ENCODE measurements around the gene FAM219B.
A peak's percentile ranks its signal among the peaks of the same experiment; 100 is the strongest.
"Not testable (repeated sequence)": the region's sequence is repeated elsewhere in the genome, so short reads cannot be mapped to it uniquely, and the experiment has no call there.

FAM219B gene

DNA sequence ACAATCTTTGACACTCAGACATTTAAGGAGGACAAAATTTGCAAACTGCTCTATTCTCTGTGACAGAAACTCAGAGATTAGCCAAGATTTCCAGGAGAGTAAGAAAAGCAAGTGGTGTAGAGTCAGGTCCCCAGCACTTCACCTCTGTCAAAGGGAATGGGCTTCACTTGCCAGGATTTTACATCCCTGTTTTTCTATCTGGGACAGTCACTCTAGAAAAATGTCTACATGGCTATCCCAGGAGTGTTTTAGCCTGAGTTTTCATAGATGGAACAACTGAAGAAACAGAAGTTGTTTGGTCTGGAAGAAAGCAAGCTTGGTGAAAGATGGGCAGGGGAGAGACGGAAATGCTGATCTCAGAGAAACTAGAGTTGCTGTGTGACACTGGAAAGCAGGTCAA lies 3.0 kb downstream of the FAM219B start:
- Histone ChIP-seq H3K36me3 (ENCODE audit: control insufficient read depth in 2 of 2, insufficient read depth in 2 of 2, low read length in 2 of 2) (peaks cover 45 to 52% of the 10 kb centered on the region in 2 donors), H3K4me1 (ENCODE audit: control insufficient read depth, insufficient read depth, low read length) (peaks cover 25% of the 10 kb centered on the region), H3K9ac (ENCODE audit: low read length in 2 of 2) (no peak overlapping the region)

GRCh38 chr15:74902295-74903075 lies 4.2 kb downstream of the FAM219B start:
- H3K9me3 ChIP-seq (ENCODE audit: control insufficient read depth in 2 of 2, low read length in 2 of 2) = no peaks in the 10 kb centered on the region
- H3K36me3 ChIP-seq (ENCODE audit: control insufficient read depth in 2 of 2, insufficient read depth in 2 of 2, low read length in 2 of 2) = peaks cover 45 to 56% of the 10 kb centered on the region in 2 donors
- H3K27me3 ChIP-seq (ENCODE audit: control insufficient read depth in 1 of 2, insufficient read depth in 2 of 2, low read length in 2 of 2) = no peaks in the 10 kb centered on the region
- H3K27ac ChIP-seq (ENCODE audit: low read length) = no peak overlapping the region
- peak overlapping the region in 1 of 2 donors; percentile 42 for H3K9ac ChIP-seq (ENCODE audit: low read length in 2 of 2)
- H3K4me3 ChIP-seq (ENCODE audit: low read length in 2 of 2) = no peak overlapping the region
- peaks cover 24% of the 10 kb centered on the region for H3K4me1 ChIP-seq (ENCODE audit: control insufficient read depth, insufficient read depth, low read length)

More for the DNA sequence above, 3.0 kb downstream of the FAM219B start:
- H3K27me3 ChIP-seq (ENCODE audit: control insufficient read depth in 1 of 2, insufficient read depth in 2 of 2, low read length in 2 of 2) = no peaks in the 10 kb centered on the region
- no peak overlapping the region for H3K27ac ChIP-seq (ENCODE audit: low read length)
- no peaks in the 10 kb centered on the region for H3K9me3 ChIP-seq (ENCODE audit: control insufficient read depth in 2 of 2, low read length in 2 of 2)
- H3K4me3 ChIP-seq (ENCODE audit: low read length in 2 of 2) = no peak overlapping the region

DNA sequence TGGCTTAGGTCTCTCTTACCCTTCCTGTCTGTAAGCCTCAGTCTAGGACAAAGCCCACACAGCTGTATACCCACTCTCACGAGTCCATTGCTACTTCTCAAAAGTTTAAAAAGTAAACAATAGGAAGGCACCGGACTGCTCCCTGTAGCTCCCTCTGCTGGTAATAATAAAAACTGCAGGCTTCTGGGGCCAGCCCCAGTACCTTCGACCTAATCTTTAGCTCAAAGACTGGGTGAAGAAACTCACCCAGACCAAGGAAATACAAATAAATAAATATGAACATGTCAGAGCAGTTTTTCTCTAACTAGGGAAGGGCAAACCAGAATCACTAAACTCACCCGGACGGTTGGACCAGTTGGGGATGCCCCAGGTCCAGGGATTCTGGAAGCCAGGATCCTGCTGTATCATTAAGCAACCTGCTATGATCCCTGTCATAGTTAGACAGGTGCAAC lies 5.0 kb downstream of the FAM219B start:
- no peak overlapping the region for H3K4me3 ChIP-seq (ENCODE audit: low read length in 2 of 2)
- no peaks in the 10 kb centered on the region for H3K27me3 ChIP-seq (ENCODE audit: control insufficient read depth in 1 of 2, insufficient read depth in 2 of 2, low read length in 2 of 2)
- peaks cover 19% of the 10 kb centered on the region for H3K4me1 ChIP-seq (ENCODE audit: control insufficient read depth, insufficient read depth, low read length)
- H3K27ac ChIP-seq (ENCODE audit: low read length) = no peak overlapping the region
- no peak overlapping the region for H3K9ac ChIP-seq (ENCODE audit: low read length in 2 of 2)
- no peaks in the 10 kb centered on the region for H3K9me3 ChIP-seq (ENCODE audit: control insufficient read depth in 2 of 2, low read length in 2 of 2)
- H3K36me3 ChIP-seq (ENCODE audit: control insufficient read depth in 2 of 2, insufficient read depth in 2 of 2, low read length in 2 of 2) = peaks cover 50 to 56% of the 10 kb centered on the region in 2 donors

DNA sequence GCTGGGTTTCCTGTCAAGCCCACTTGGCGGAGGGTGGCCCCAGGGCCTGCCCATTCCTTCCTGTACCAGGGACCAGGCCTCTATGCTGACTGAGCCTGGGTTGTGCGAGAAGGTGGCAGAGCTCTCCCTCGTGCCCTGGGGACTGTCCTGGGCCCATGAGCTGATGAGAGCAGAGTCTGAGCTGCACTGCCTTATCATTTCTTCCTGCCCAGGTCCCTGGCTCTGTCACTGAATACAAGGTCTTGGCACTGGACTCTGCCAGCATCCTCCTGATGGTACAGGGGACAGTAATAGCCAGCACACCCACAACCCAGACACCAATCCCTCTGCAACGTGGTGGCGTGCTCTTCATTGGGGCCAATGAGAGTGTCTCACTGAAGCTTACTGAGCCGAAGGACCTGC lies 9.3 kb downstream of the FAM219B start:
- no peak overlapping the region for H3K27ac ChIP-seq (ENCODE audit: low read length)
- peaks cover 39 to 53% of the 10 kb centered on the region in 2 donors for H3K36me3 ChIP-seq (ENCODE audit: control insufficient read depth in 2 of 2, insufficient read depth in 2 of 2, low read length in 2 of 2)
- H3K4me1 ChIP-seq (ENCODE audit: control insufficient read depth, insufficient read depth, low read length) = peaks cover 10% of the 10 kb centered on the region
- no peak overlapping the region for H3K9ac ChIP-seq (ENCODE audit: low read length in 2 of 2)
- H3K9me3 ChIP-seq (ENCODE audit: control insufficient read depth in 2 of 2, low read length in 2 of 2) = no peaks in the 10 kb centered on the region
- H3K27me3 ChIP-seq (ENCODE audit: control insufficient read depth in 1 of 2, insufficient read depth in 2 of 2, low read length in 2 of 2) = no peaks in the 10 kb centered on the region
- no peak overlapping the region for H3K4me3 ChIP-seq (ENCODE audit: low read length in 2 of 2)

DNA sequence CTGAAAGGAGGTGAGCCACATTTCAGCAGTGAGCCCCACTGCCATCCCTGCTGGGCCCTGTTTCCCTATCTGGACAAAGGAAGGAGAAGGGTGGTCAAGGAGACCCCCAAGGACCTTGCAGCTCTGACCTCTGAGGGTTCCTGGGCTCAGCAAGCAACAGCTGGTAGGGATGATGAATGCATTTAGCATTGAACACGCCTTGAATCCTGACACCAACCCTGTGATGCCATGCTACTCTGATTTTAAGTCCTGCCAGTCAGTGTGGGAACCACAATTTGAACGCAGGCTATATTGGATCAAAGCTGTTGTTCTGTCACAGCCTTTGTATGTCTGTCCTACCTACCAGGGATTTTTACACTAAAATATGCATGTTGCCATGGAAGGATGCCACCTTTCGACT lies 10.3 kb downstream of the FAM219B start:
- Histone ChIP-seq H3K9ac (ENCODE audit: low read length in 2 of 2) (no peak overlapping the region), H3K36me3 (ENCODE audit: control insufficient read depth in 2 of 2, insufficient read depth in 2 of 2, low read length in 2 of 2) (peaks cover 36 to 51% of the 10 kb centered on the region in 2 donors), H3K9me3 (ENCODE audit: control insufficient read depth in 2 of 2, low read length in 2 of 2) (no peaks in the 10 kb centered on the region), H3K27ac (ENCODE audit: low read length) (no peak overlapping the region), H3K4me3 (ENCODE audit: low read length in 2 of 2) (no peak overlapping the region), H3K4me1 (ENCODE audit: control insufficient read depth, insufficient read depth, low read length) (peaks cover 5% of the 10 kb centered on the region), H3K27me3 (ENCODE audit: control insufficient read depth in 1 of 2, insufficient read depth in 2 of 2, low read length in 2 of 2) (no peaks in the 10 kb centered on the region)

GRCh38 chr15:74895830-74896229 lies 10.8 kb downstream of the FAM219B start:
- H3K27ac ChIP-seq (ENCODE audit: low read length) = no peak overlapping the region
- H3K4me1 ChIP-seq (ENCODE audit: control insufficient read depth, insufficient read depth, low read length) = peaks cover 2% of the 10 kb centered on the region
- H3K9ac ChIP-seq (ENCODE audit: low read length in 2 of 2) = no peak overlapping the region
- H3K27me3 ChIP-seq (ENCODE audit: control insufficient read depth in 1 of 2, insufficient read depth in 2 of 2, low read length in 2 of 2) = no peaks in the 10 kb centered on the region
- peaks cover 32 to 49% of the 10 kb centered on the region in 2 donors for H3K36me3 ChIP-seq (ENCODE audit: control insufficient read depth in 2 of 2, insufficient read depth in 2 of 2, low read length in 2 of 2)
- no peaks in the 10 kb centered on the region for H3K9me3 ChIP-seq (ENCODE audit: control insufficient read depth in 2 of 2, low read length in 2 of 2)
- H3K4me3 ChIP-seq (ENCODE audit: low read length in 2 of 2) = no peak overlapping the region

DNA sequence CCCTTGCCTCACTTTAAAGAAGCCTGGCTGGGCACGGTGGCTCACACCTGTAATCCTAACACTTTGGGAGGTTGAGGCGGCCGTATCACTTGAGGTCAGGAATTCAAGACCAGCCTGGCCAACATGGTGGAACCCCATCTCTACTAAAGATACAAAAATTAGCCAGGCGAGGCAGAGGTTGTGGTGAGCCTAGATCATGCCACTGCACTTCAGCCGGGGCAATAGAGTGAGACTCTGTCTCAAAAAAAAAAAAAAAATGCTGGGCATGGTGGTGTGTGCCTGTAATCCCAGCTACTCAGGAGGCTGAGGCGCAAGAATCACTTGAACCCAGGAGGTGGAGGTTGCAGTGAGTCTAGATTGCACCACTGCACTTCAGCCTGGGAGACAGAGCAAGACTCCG lies 12.3 kb downstream of the FAM219B start:
- Histone ChIP-seq H3K36me3 (ENCODE audit: control insufficient read depth in 2 of 2, insufficient read depth in 2 of 2, low read length in 2 of 2) (peaks cover 20 to 35% of the 10 kb centered on the region in 2 donors), H3K4me1 (ENCODE audit: control insufficient read depth, insufficient read depth, low read length) (peaks cover 13% of the 10 kb centered on the region)
- not testable (repeated sequence) for H3K4me3 ChIP-seq (ENCODE audit: low read length in 2 of 2); H3K9ac ChIP-seq (ENCODE audit: low read length in 2 of 2); H3K27me3 ChIP-seq (ENCODE audit: control insufficient read depth in 1 of 2, insufficient read depth in 2 of 2, low read length in 2 of 2); H3K27ac ChIP-seq (ENCODE audit: low read length); H3K9me3 ChIP-seq (ENCODE audit: control insufficient read depth in 2 of 2, low read length in 2 of 2)

- Histone ChIP-seq H3K9ac (ENCODE audit: low read length in 2 of 2) (no peak overlapping the region), H3K27me3 (ENCODE audit: control insufficient read depth in 1 of 2, insufficient read depth in 2 of 2, low read length in 2 of 2) (no peaks in the 10 kb centered on the region), H3K27ac (ENCODE audit: low read length) (no peak overlapping the region), H3K4me3 (ENCODE audit: low read length in 2 of 2) (no peak overlapping the region), H3K4me1 (ENCODE audit: control insufficient read depth, insufficient read depth, low read length) (peaks cover 21% of the 10 kb centered on the region), H3K9me3 (ENCODE audit: control insufficient read depth in 2 of 2, low read length in 2 of 2) (no peaks in the 10 kb centered on the region), H3K36me3 (ENCODE audit: control insufficient read depth in 2 of 2, insufficient read depth in 2 of 2, low read length in 2 of 2) (peaks cover 20 to 31% of the 10 kb centered on the region in 2 donors)
Measured at GRCh38 chr15:74893627-74894026, 13.0 kb downstream of the FAM219B start.

- Histone ChIP-seq H3K4me3 (ENCODE audit: low read length in 2 of 2) (no peak overlapping the region), H3K9ac (ENCODE audit: low read length in 2 of 2) (no peak overlapping the region), H3K9me3 (ENCODE audit: control insufficient read depth in 2 of 2, low read length in 2 of 2) (no peaks in the 10 kb centered on the region), H3K27me3 (ENCODE audit: control insufficient read depth in 1 of 2, insufficient read depth in 2 of 2, low read length in 2 of 2) (no peaks in the 10 kb centered on the region), H3K36me3 (ENCODE audit: control insufficient read depth in 2 of 2, insufficient read depth in 2 of 2, low read length in 2 of 2) (peaks cover 20 to 27% of the 10 kb centered on the region in 2 donors), H3K27ac (ENCODE audit: low read length) (no peak overlapping the region), H3K4me1 (ENCODE audit: control insufficient read depth, insufficient read depth, low read length) (peaks cover 22% of the 10 kb centered on the region)
Measured at GRCh38 chr15:74892931-74893330, 13.7 kb downstream of the FAM219B start.

DNA sequence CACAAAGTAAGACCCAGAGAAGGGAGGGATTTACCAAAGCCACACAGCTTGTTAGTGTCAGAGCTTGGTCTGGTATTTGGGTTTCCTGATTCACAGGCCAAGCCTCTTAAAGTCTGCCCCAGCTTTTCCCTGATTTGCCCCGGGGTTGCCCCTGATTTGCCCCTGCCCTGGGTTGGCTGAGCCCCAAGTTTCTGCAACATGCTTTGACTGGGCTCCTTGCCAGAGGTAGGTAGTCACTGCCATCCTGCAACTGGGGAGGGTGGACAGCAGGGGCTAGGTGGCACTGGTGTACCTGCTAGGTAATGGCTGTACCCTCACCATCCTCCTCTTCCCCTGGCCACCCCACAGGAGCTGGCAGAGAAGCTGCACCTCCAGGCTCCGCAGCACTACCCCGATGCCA lies 14.3 kb downstream of the FAM219B start:
- no peak overlapping the region for H3K9ac ChIP-seq (ENCODE audit: low read length in 2 of 2)
- peaks cover 19 to 26% of the 10 kb centered on the region in 2 donors for H3K36me3 ChIP-seq (ENCODE audit: control insufficient read depth in 2 of 2, insufficient read depth in 2 of 2, low read length in 2 of 2)
- H3K4me1 ChIP-seq (ENCODE audit: control insufficient read depth, insufficient read depth, low read length) = peaks cover 22% of the 10 kb centered on the region
- no peaks in the 10 kb centered on the region for H3K27me3 ChIP-seq (ENCODE audit: control insufficient read depth in 1 of 2, insufficient read depth in 2 of 2, low read length in 2 of 2)
- no peak overlapping the region for H3K4me3 ChIP-seq (ENCODE audit: low read length in 2 of 2)
- no peak overlapping the region for H3K27ac ChIP-seq (ENCODE audit: low read length)
- no peaks in the 10 kb centered on the region for H3K9me3 ChIP-seq (ENCODE audit: control insufficient read depth in 2 of 2, low read length in 2 of 2)

GRCh38 chr15:74891469-74891868 lies 15.2 kb downstream of the FAM219B start:
- H3K36me3 ChIP-seq (ENCODE audit: control insufficient read depth in 2 of 2, insufficient read depth in 2 of 2, low read length in 2 of 2) = peaks cover 15 to 25% of the 10 kb centered on the region in 2 donors
- no peaks in the 10 kb centered on the region for H3K9me3 ChIP-seq (ENCODE audit: control insufficient read depth in 2 of 2, low read length in 2 of 2)
- H3K4me3 ChIP-seq (ENCODE audit: low read length in 2 of 2) = no peak overlapping the region
- peak overlapping the region; percentile 11 for H3K27ac ChIP-seq (ENCODE audit: low read length)
- no peaks in the 10 kb centered on the region for H3K27me3 ChIP-seq (ENCODE audit: control insufficient read depth in 1 of 2, insufficient read depth in 2 of 2, low read length in 2 of 2)
- no peak overlapping the region for H3K9ac ChIP-seq (ENCODE audit: low read length in 2 of 2)
- H3K4me1 ChIP-seq (ENCODE audit: control insufficient read depth, insufficient read depth, low read length) = peaks cover 22% of the 10 kb centered on the region

Data from stomach smooth muscle (tissue), 2 donors.